H9 (cell line): Measurements from ENCODE around the gene TPP2. TPM values are rescaled to one million over a fixed set of nuclear protein-coding genes. Genes with fewer than 3 reads are reported as not detected.

Source experiments
- DNase-seq: peaks from one replicate; pipeline ENCODE4 v3.0.0-alpha.2; 2017
- H2AFZ ChIP-seq: one replicate; pipeline ENCODE4 v1.6.1; 2013; ENCODE audit warnings: mild to moderate bottlenecking, low read length, control low read depth, moderate library complexity
- H2AK5ac ChIP-seq: 2 replicates; pipeline ENCODE4 v1.6.1; 2013; ENCODE audit warnings: low read length, control low read depth, mixed read lengths; ENCODE audit not compliant: insufficient read length
- H2BK120ac ChIP-seq: one replicate; pipeline ENCODE4 v1.6.1; 2013; ENCODE audit warnings: low read depth, mild to moderate bottlenecking, low read length, control low read depth, inconsistent platforms; ENCODE audit not compliant: poor library complexity, severe bottlenecking
- H2BK12ac ChIP-seq: 2 replicates; pipeline ENCODE4 v1.6.1; 2013; ENCODE audit warnings: low read length, control low read depth, mixed read lengths, low read depth; ENCODE audit not compliant: insufficient read length
- H2BK15ac ChIP-seq: 2 replicates; pipeline ENCODE4 v1.6.1; 2013; ENCODE audit warnings: low read depth, low read length, control low read depth
- H2BK20ac ChIP-seq: one replicate; pipeline ENCODE4 v1.6.1; 2013; ENCODE audit warnings: low read depth, mild to moderate bottlenecking, low read length, control low read depth, inconsistent platforms; ENCODE audit not compliant: poor library complexity, severe bottlenecking
- H2BK5ac ChIP-seq: 2 replicates; pipeline ENCODE4 v1.6.1; 2013; ENCODE audit warnings: low read length, control low read depth, mixed read lengths; ENCODE audit not compliant: insufficient read length
- H3K14ac ChIP-seq: 2 replicates; pipeline ENCODE4 v1.6.1; 2013; ENCODE audit warnings: low read length, control low read depth; ENCODE audit not compliant: insufficient read depth
- H3K18ac ChIP-seq: 2 replicates; pipeline ENCODE4 v1.6.1; 2013; ENCODE audit warnings: low read depth, mild to moderate bottlenecking, mixed read lengths, low read length, control low read depth; ENCODE audit not compliant: insufficient read length
- H3K23ac ChIP-seq: 2 replicates; pipeline ENCODE4 v1.6.1; 2013; ENCODE audit warnings: low read length, control low read depth, mixed read lengths, low read depth; ENCODE audit not compliant: insufficient read length
- H3K23me2 ChIP-seq: 2 replicates; pipeline ENCODE4 v1.6.1; 2013; ENCODE audit warnings: low read depth, mild to moderate bottlenecking, mixed read lengths, low read length, control low read depth; ENCODE audit not compliant: insufficient read length, poor library complexity, severe bottlenecking
- H3K27ac ChIP-seq: 2 replicates; pipeline ENCODE4 v1.5.1; 2013; ENCODE audit warnings: low read length, control low read depth, mixed read lengths, low read depth; ENCODE audit not compliant: insufficient read length
- H3K27me3 ChIP-seq: 2 replicates; pipeline ENCODE4 v1.6.1; 2013; ENCODE audit warnings: low read length, control low read depth, inconsistent platforms; ENCODE audit not compliant: insufficient read depth
- H3K4ac ChIP-seq: 2 replicates; pipeline ENCODE4 v1.6.1; 2013; ENCODE audit warnings: low read depth, mild to moderate bottlenecking, control low read depth, inconsistent platforms, low read length, moderate library complexity
- H3K4me1 ChIP-seq: 2 replicates; pipeline ENCODE4 v1.6.1; 2013; ENCODE audit warnings: low read length, control low read depth, inconsistent platforms; ENCODE audit not compliant: insufficient read depth
- H3K4me2 ChIP-seq: 2 replicates; pipeline ENCODE4 v1.6.1; 2013; ENCODE audit warnings: low read length, control low read depth, mixed read lengths; ENCODE audit not compliant: insufficient read length, insufficient read depth
- H3K56ac ChIP-seq: 2 replicates; pipeline ENCODE4 v1.6.1; 2013; ENCODE audit warnings: low read depth, mild to moderate bottlenecking, mixed read lengths, low read length, control low read depth; ENCODE audit not compliant: insufficient read length
- H3K79me1 ChIP-seq: 2 replicates; pipeline ENCODE4 v1.6.1; 2013; ENCODE audit warnings: low read depth, mild to moderate bottlenecking, moderate library complexity, low read length, control low read depth, inconsistent platforms; ENCODE audit not compliant: insufficient read depth, poor library complexity, severe bottlenecking
- H3K79me2 ChIP-seq: 2 replicates; pipeline ENCODE4 v1.6.1; 2013; ENCODE audit warnings: low read length, control low read depth, inconsistent platforms; ENCODE audit not compliant: insufficient read depth
- H3K9ac ChIP-seq: 2 replicates; pipeline ENCODE4 v1.6.1; 2013; ENCODE audit warnings: low read length, control low read depth, mixed read lengths; ENCODE audit not compliant: insufficient read length; ENCODE audit errors: extremely low read depth
- H3K9me3 ChIP-seq: one replicate; pipeline ENCODE4 v1.6.1; 2013; ENCODE audit warnings: low read depth, low read length, inconsistent platforms; ENCODE audit not compliant: control insufficient read depth
- H3T11ph ChIP-seq: one replicate; pipeline ENCODE4 v1.6.1; 2013; ENCODE audit warnings: mild to moderate bottlenecking, low read length, control low read depth, inconsistent platforms
- H4K20me1 ChIP-seq: one replicate; pipeline ENCODE4 v1.6.1; 2013; ENCODE audit not compliant: control insufficient read depth, insufficient read length, insufficient read depth
- H4K5ac ChIP-seq: 2 replicates; pipeline ENCODE4 v1.6.1; 2013; ENCODE audit warnings: low read depth, mild to moderate bottlenecking, mixed read lengths, low read length, control low read depth; ENCODE audit not compliant: insufficient read length
- H4K8ac ChIP-seq: replicated peaks from 2 replicates; pipeline ENCODE4 v1.6.1; 2013; ENCODE audit warnings: low read length, control low read depth, mixed read lengths, low read depth; ENCODE audit not compliant: insufficient read length
- H4K91ac ChIP-seq: 2 replicates; pipeline ENCODE4 v1.6.1; 2013; ENCODE audit warnings: low read depth, mild to moderate bottlenecking, moderate library complexity, mixed read lengths, low read length, control low read depth; ENCODE audit not compliant: insufficient read length
- H3K27ac Mint-ChIP-seq, 3 experiments: 2 replicates in 2 of 3; 3 replicates in 1 of 3; pipeline ENCODE4 v1.8.0; 2020 to 2021; ENCODE audit warnings: mixed read lengths in 3 of 3, mild to moderate bottlenecking in 1 of 3, moderate library complexity in 1 of 3
- H3K27me3 Mint-ChIP-seq: 2 replicates; pipeline ENCODE4 v1.8.0; 2021; ENCODE audit warnings: low read depth, mild to moderate bottlenecking, moderate library complexity, mixed read lengths
- H3K36me3 Mint-ChIP-seq, 3 experiments: 2 replicates in 2 of 3; 3 replicates in 1 of 3; pipeline ENCODE4 v1.8.0; 2020 to 2021; ENCODE audit warnings: low read depth in 3 of 3, mixed read lengths in 3 of 3; ENCODE audit not compliant: insufficient read depth in 1 of 3
- H3K4me1 Mint-ChIP-seq, 2 experiments: 2 replicates each; pipeline ENCODE4 v1.8.0; 2020; ENCODE audit warnings: mixed read lengths in 2 of 2
- H3K4me3 Mint-ChIP-seq, 2 experiments: 2 replicates in 1 of 2; 3 replicates in 1 of 2; pipeline ENCODE4 v1.8.0; 2020 to 2021; ENCODE audit warnings: mild to moderate bottlenecking in 2 of 2, mixed read lengths in 2 of 2, moderate library complexity in 1 of 2
- H3K9me3 Mint-ChIP-seq, 2 experiments: 2 replicates in 1 of 2; 3 replicates in 1 of 2; pipeline ENCODE4 v1.8.0; 2020; ENCODE audit warnings: mild to moderate bottlenecking in 2 of 2, mixed read lengths in 2 of 2, moderate library complexity in 1 of 2
- CTCF ChIP-seq: fragments of 200-600 bp; sonication (generic); conservative IDR thresholded peaks from 3 replicates; pipeline ENCODE4 v1.8.0; 2021; ENCODE audit warnings: antibody characterized with exemption, mild to moderate bottlenecking
- WGBS: extraction: QIAGEN DNeasy Blood & Tissue Kit; methylation state at CpG from one replicate; pipeline ENCODE4 v1.1.7; 2013; ENCODE audit warnings: missing lambda C conversion rate, low lambda C conversion rate, mixed read lengths; ENCODE audit not compliant: insufficient read length; ENCODE audit errors: extremely low coverage; 5-methylcytosine and 5-hydroxymethylcytosine counted together
- total RNA-seq: library from RNA; stranded (reverse); gene quantifications from 2 replicates; pipeline ENCODE4 v1.2.1, GENCODE V29; 2021

Gene TPP2
- total RNA-seq, 1 experiment from 2014 or later: 63.5 TPM

GRCh38 chr13:102617697-102618350 lies 21.0 kb downstream of the TPP2 start:
- Histone ChIP-seq H3K14ac (no peak overlapping the region), H3K56ac (no peak overlapping the region), H4K5ac (no peak overlapping the region), H2BK15ac (no peak overlapping the region), H2BK5ac (no peak overlapping the region), H3T11ph (no peak overlapping the region), H3K4ac (no peak overlapping the region), H4K20me1 (no peaks in the 10 kb centered on the region), H3K4me1 (no peaks in the 10 kb centered on the region), H3K4me2 (no peak overlapping the region), H4K8ac (no peak overlapping the region), H3K79me1 (no peaks in the 10 kb centered on the region), H2BK20ac (no peak overlapping the region), H3K79me2 (no peaks in the 10 kb centered on the region), H2BK12ac (no peak overlapping the region), H4K91ac (no peak overlapping the region), H3K23me2 (no peaks in the 10 kb centered on the region), H3K18ac (no peak overlapping the region), H2AFZ (no peak overlapping the region), H3K27ac (no peak overlapping the region), H3K23ac (no peak overlapping the region), H2AK5ac (no peak overlapping the region), H3K9me3 (no peaks in the 10 kb centered on the region), H3K9ac (no peak overlapping the region), H2BK120ac (no peak overlapping the region), H3K27me3 (no peaks in the 10 kb centered on the region)
- H3K4me3 Mint-ChIP-seq: no peak overlapping the region
- no peaks in the 10 kb centered on the region for H3K9me3 Mint-ChIP-seq
- no peaks in the 10 kb centered on the region for H3K4me1 Mint-ChIP-seq
- TF ChIP-seq CTCF: no peak
- WGBS: no CpG with 5 or more reads among the region's 4 CpGs
- H3K27ac Mint-ChIP-seq: no peak overlapping the region
- H3K36me3 Mint-ChIP-seq: peaks cover 16 to 64% (median 61%) of the 10 kb centered on the region in 3 experiments; a peak in 6 of 7 replicates
- no peaks in the 10 kb centered on the region for H3K27me3 Mint-ChIP-seq
- DNase-seq: no peak
